HG03060 (cell line): ENCODE data around the gene SERAC1.
"Not testable (repeated sequence)": the region's sequence is repeated elsewhere in the genome, so short reads cannot be mapped to it uniquely, and the experiment has no call there.

Experiments
- ATAC-seq: cut with Tn5 transposase; IDR thresholded peaks from one replicate; pipeline ENCODE4 v1.9.1; 2021; ENCODE audit warnings: low read depth, moderate number of reproducible peaks; ENCODE audit not compliant: unreplicated experiment

The SERAC1 gene

DNA sequence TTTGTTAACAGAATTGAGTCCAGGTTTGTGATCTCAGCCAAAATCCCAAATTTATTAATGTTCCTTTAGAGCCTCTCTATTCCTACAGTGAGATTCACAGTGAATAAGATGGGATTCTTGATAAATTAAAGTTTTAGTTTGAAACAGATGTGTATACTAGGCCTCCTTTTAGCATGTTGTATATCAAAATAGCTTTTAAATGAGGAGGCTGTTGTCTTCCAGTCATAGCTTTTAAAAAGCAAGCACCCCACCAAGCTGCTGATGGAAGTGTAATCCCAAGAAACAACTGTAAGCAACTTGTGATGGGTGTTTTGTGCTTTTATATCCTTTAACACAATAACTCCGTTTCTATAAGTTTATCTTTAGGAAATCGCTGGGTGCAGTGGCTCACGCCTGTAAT, 7.0 kb upstream of the SERAC1 start:
- ATAC-seq, result no peak

DNA sequence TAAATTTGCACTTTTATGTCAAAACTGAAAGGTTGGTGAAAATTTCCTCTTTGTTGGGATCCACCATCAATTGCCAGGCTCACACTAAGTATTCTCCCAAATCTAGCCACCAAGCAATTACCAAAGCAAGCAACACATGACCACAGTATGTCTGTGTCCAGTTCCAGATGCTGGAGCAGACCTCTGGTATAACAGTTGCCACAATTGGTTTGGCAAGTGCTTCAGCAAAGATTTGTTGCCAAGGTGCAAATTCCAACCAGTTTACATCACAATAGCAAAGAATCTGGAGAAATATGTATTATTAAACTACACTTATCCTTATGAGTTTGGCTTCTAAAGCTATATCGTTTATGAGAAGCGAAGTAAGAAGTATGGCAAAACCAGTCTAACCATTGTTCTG, 6.5 kb upstream of the SERAC1 start:
- ATAC-seq, result no peak

DNA sequence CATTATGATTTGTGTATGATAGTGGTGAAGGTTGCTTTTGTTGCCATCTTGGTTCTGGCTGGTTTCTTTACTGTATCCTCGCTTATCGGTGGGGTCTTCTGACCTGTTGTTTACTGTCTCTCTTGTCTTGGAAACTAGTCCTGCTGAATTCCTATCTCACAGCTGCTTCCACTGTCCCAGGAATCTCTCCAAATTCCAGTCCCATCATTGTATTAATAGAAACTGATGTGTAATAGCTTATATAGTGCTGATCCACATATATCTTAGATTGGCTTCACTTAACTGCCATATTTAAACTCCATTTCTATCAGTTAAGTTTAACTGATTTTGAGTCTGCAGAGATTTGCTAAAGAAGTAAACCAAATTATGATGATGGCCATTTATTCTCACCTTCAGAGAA, 6.0 kb upstream of the SERAC1 start:
- no peak for ATAC-seq

DNA sequence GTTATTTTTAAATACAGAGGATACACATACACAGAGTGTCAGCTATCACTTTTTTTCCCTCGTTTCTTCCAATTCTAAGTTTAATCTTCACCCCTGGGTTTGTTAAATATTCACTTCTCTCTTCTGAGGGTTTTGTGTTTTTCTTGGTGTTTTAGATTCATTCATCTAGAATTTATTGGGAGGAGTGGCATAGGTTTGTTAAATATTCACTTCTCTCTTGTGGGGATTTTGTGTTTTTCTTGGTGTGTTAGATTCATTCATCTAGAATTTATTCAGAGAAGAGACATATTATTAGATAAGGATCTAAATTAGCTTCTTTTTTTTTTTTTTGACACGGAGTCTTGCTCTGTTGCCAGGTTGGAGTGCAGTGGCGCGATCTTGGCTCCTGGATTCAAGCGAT, 3.9 kb upstream of the SERAC1 start:
- ATAC-seq, result no peak

DNA sequence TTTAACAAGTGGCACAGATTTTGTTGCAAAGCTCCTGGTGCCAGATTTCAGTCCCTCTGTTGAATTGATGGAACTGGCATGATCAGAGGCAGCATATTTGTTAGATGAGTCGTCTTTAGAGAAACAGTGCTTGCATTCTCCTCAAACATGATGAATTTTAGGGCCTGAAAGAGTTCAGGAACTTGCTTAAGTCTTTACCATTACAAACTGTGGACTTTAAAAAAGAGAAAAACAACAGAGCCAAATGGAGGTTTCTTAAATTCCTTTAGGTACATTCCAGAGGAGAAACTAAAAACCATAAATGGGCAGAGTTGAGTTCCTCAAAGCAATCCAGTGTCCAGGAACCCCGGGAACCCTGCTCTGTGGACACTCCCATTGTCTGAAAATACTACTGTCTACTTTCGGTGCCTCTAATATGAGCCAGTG, 2.6 kb upstream of the SERAC1 start:
- no peak for ATAC-seq

DNA sequence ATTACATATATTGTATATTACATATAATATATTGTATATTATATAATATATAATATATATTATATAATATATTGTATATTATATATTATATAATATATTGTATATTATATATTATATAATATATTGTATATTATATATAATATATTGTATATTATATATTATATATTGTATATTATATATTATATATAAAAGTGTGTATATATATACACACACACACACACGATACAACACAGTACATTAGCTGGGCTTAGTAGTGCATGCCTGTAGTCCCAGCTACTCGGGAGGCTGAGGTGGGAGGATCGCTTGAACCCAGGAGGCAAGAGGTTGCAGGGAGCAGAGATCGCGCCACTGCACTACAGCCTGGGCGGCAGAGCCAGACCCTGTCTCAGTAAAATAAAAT, 1.6 kb upstream of the SERAC1 start:
- ATAC-seq, result not testable (repeated sequence)

DNA sequence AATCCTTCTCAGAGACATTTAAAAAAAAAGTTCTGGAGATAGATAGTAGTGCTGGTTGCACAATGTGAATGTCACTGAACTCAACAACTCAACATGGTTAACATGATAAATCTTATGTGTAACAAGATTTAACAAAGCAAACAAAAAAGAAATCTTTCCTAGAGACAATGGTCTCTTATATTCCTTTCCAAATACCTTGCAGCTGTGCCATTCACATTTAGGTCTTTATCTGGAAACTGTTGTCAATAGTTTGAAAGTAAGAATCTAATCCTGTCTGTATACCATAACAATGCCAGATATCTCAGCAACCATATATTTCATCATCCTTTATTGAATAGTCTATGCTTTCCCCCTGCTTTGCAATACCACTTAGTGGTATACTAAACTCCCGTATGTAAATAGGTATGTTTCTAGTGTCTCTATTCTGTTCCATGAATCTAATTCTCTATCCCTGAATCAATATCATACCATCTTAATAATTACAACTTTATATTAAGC, 2.1 kb downstream of the SERAC1 start:
- no peak for ATAC-seq

DNA sequence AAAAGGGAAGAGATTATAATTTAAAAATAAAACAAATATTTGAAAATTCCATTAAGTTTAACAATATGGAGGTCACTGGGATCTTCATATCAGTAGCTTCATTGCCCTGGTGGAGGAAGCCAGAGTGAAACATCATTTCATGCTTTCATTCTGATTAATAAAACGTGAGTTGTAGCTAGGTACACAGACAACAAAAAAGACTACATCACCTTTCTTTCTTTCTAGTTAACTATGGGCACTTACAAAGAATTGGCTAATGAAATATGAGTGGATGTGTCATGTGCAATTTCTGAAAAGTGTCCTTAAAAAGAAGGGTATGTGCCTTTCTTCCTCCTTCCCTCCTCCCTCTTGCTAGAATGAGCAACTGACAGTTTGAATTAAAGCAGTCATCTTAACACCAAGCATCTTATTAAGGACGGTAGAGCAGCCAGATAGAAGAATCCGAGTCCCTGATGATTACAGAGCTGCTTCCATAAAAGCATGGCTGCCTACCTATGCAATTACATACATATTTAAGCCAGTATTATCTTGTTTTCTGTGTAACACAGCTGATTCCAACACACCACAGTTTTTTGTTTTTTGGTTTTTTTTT, 3.4 kb downstream of the SERAC1 start:
- ATAC-seq, result no peak

DNA sequence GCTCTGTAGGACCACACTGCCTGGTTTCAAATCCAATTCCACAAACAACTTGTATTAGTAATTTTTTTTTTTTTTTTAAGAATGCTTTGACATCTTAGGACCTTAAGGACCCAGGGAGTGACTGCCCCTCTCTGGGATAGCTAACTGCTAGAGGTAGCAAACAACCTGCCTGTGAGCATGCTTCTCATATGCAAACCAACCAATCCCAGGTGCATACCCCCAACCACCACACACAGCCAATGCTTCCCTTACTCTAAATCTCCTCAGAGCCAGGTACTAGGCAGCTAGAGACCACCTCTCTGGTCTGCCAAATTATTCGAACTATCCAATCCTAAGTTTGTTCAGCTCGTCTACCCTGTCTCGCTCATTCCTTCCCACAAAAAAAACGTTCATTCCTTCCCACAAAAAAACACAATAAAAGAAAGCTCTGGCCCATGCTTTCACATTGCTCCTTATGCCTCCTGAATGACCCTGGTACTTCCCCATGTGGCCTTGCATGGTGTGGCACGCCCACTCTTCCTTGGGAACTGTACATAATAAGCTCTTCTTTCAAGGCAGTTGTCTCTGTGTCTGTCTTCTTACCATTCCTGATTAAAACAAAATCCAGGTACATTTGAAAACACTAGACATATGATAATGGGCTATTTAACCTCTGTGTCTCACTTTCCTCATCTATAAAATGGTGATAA, 6.4 kb downstream of the SERAC1 start:
- ATAC-seq, result no peak

DNA sequence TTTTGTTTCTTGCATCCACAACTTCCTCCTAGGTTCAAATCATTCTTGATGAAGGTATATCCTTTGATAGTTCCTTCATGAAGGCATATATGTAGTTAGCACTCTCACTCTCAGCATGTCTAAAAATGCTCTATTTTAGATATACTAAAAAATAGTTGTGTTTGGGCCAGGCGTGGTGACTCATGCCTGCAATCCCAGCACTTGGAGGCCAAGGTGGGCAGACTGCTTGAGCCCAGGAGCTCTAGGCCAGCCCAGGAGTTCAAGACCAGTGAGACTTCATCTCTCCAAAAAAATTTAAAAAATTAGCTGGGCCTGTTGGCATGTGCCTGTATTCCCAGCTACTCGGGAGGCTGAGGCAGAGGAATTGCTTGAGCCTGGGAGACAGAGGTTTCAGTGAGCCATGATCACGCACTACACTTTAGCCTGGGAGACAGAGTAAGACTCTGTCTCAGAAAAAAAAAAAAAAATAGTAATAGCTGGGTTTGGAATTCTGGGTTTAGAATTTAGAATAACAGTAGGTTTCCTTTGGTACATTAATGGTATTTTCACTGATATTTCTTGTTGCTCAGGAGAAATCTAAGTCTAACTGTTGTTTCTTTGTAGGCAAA, 7.0 kb downstream of the SERAC1 start:
- ATAC-seq, result no peak

DNA sequence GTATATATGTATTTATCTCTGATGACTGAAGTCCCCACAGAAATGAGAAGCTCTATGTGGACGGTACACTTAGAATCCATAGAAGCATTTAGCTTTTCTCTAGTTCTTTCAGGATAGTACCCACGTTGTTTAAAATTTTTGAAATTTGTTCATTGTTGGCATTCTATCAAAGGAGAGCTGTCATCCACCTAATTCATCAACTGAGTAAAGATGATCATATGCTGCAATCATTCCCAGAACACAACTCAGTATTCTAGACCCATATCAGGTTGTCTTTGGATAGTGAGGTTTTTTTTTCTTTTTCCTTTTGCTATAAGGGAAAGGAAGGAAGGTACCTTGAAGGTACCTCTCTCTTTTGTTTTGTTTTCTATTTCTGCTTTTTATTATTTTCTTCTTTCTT, 9.3 kb downstream of the SERAC1 start:
- no peak for ATAC-seq

DNA sequence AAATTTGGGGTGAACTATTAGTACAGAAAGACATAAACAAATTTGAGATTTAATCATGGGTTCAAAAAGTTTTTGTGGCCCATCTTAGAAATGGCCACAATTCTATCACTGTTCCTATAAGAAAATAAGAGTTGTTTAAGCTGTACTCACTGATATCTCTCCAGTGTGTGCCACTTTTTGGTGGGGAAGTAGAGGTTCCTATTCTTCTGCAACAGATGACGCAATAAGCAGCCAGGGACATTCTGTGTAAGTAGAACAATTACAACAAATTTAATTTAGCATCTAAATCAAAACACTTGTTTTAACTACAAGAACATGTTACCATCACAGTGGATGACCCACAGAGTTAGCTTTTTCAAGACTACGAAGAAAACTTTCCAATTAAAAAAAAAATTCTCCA, 9.9 kb downstream of the SERAC1 start:
- no peak for ATAC-seq

DNA sequence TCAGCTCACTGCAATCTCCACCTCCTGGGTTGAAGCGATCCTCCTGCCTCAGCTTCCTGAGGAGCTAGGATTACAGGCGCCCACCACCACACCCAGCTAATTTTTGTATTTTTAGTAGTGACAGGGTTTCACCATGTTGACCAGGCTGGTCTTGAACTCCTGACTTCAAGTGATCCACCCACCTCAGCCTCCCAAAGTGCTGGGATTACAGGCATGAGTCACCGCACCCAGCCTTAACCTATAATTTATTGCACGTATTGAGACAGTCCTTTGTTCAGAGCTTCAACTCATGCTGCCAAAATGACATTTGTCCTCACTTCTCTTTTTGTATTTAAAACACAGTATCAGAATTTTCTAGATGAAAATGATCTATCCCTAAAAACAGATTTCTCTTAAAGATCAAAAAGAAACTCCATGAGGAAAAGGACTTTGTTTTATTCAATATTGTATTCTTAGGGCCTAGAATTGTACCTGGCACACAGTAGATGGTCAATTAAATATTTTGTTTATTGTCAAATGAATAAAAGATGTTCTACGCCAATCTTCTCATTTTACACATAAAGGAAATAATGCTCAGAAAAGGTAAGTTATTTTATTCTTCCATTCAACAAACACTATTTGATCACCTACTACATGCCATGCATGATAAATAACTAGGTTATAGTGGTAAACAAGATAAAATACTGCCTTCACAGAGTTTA, 10.8 kb downstream of the SERAC1 start:
- no peak for ATAC-seq

DNA sequence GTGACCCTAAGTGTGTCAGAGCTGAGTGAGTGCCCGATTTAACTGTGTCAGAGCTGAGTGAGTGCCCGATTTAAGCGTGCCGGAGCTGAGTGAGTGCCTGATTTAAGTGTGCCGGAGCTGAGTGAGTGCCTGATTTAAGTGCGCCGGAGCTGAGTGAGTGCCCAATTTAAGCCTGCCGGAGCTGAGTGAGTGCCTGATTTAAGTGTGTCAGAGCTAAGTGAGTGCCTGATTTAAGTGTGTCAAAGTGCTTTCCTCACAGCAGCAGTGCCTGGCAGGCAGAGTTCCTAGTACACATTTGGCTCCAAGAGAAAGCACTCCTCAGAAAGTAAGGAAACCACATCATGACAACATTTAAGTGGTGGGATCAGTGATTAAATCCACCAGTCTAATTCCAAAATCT, 13.2 kb downstream of the SERAC1 start:
- ATAC-seq, result no peak

DNA sequence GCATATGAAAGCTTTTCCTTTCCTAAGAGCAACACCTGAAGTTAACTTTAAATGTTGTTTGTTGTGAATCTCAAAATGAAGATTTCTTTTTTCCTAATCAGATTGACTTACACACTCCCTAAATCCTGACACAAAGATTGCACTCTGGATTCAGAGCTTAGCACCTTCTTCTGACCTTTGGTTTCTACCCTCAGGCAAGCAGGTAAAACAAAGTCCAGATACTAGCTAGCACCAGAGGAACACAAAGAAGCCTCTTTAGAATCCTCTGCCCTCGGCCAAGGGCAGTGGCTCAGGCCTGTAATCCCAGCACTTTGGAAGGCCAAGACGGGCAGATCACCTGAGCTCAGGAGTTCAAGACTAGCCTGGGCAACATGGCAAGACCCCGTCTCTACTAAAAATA, 14.5 kb downstream of the SERAC1 start:
- no peak for ATAC-seq

DNA sequence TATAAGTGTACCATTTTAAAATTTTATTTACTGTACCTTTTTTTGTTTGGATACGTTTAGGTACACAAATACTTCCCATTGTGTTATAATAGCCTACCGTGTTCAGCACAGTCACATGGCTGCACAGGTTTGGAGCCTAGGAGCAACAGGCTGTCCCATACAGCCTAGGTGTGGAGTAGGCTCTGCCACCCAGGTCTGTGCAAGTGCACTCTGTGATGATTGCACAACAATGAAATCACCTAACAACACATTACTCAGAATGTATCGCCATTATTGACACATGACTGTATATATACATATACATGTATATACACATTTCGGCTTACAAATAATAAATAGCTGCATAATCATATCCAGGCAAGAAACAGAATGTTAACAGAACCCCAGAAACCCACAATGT, 15.4 kb downstream of the SERAC1 start:
- ATAC-seq, result no peak

DNA sequence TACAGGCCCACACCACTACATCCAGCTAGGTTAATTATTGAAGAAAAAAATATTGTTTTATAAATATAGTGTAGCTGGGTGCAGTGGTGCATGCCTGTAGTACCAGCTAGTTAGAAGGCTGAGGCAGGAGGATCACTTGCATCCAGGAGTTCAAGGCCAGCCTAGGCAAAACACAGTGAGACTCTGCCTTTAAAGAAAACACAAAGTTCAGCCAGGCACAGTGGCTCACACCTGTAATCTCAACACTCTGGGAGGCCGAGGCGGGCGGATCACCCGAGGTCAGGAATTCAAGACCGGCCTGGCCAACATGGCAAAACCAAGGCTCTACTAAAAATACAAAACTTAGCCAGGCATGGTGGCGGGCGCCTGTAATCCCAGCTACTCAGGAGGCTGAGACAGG, 16.0 kb downstream of the SERAC1 start:
- ATAC-seq, result not testable (repeated sequence)

DNA sequence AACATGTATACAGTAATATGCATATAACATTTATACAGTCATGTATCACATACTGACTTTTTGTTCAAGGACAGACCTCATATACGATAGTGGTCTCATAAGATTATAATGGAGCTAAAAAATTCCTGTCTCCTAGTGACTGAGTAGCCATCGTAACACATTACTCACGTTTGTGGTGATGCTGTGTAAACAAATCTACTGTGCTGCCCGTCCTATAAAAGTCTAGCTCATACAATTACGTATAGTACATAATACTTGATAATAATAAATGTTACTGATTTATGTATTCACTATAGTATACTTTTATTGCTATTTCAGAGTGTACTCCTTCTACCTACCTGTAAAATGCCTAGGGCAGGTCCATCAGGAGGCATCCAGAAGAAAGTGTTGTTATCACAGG, 17.4 kb downstream of the SERAC1 start:
- ATAC-seq, result no peak

DNA sequence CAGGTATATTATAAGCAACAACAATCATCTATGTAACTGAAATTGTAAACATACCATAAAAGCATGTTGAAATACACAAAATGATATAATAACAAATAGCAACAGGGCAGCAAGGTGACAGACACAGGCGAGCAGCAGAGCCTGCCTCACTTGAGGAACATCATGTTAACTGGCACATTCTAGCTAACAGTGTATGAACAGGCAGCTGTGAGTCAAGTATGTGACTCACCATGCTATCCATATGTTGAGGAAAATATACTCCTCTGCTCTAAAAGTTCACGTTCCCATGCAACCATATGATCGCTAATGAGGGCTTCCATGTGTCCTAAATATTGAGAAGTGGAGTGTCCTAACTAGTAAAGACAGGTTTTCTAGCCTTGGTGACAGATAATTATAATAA, 18.4 kb downstream of the SERAC1 start:
- no peak for ATAC-seq

DNA sequence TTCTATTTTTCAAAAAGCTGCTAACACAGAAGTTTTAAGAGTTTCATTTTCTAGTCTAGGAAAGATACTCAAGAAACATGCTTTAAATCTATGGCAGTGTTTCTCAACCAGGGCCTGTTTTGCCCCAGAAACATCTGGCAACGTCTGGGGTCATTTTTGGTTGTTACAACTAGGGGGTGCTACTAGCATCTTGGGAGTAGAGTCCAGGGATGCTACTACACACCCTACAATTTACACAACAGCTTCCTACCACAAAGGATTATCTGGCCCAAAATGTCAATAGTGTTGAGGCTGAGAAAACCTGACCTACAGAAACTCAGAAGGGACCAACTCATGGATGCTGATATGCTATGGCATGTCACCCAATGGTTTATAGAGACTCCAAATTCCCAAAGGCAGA, 24.4 kb downstream of the SERAC1 start:
- ATAC-seq, result no peak

DNA sequence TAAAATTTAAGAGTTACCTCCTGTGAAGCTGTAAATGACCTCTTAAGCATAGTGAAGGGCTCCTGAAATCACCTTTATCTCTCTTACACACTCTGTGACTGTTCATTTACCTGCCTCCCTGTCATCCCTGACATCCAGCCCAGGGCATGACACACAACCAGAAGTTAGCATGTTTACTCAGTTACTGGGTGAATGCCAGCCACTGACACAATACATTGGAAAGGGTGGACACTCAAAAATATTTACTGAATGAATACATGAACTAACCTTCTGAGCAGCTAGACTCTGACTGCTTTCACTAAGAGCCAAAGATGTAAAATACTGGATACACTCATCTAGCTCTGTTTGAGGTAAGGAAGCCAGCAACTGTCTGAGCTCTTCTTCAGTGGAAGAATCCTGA, 25.3 kb downstream of the SERAC1 start:
- ATAC-seq, result no peak
